GM12878 (cell line): ENCODE results near the gene GET3. TPM values are rescaled to one million over a fixed set of nuclear protein-coding genes. Genes with fewer than 3 reads are reported as not detected.

Experiments used
- ASH2L ChIP-seq: fragments of 300-600, 200-600 bp; sonication (generic); IDR thresholded peaks from 2 replicates; pipeline ENCODE4 v1.6.1; 2017; ENCODE audit warnings: low read depth, mild to moderate bottlenecking, borderline replicate concordance
- DPF2 ChIP-seq: fragments of 450-650 bp; IDR thresholded peaks from 2 replicates; pipeline ENCODE4 v1.6.1; 2017; ENCODE audit warnings: mild to moderate bottlenecking
- EED ChIP-seq: sonication (generic); IDR thresholded peaks from 2 replicates; pipeline ENCODE4 v1.6.1; 2016; ENCODE audit warnings: antibody characterized with exemption, low read depth
- ESRRA ChIP-seq: IDR thresholded peaks from 2 replicates; pipeline ENCODE4 v1.6.1; 2012; ENCODE audit warnings: mild to moderate bottlenecking, low read length, improper control_type of control experiment
- IKZF1 ChIP-seq: fragments of 450-650 bp; conservative IDR thresholded peaks from 2 replicates; pipeline ENCODE4 v1.6.1; 2017; ENCODE audit warnings: antibody characterized with exemption, mild to moderate bottlenecking
- IKZF2 ChIP-seq, 2 experiments: fragments of 450-650 bp; IDR thresholded peaks; 2 replicates each; pipeline ENCODE4 v1.6.1; 2017; ENCODE audit warnings: mild to moderate bottlenecking in 2 of 2, moderate library complexity in 2 of 2
- LARP7 ChIP-seq: fragments of 450-650 bp; IDR thresholded peaks from 2 replicates; pipeline ENCODE4 v1.6.1; 2017; ENCODE audit warnings: mild to moderate bottlenecking
- NR2F1 ChIP-seq: fragments of 450-650 bp; conservative IDR thresholded peaks from 2 replicates; pipeline ENCODE4 v1.6.1; 2017; ENCODE audit warnings: mild to moderate bottlenecking
- TAF1 ChIP-seq: IDR thresholded peaks from 2 replicates; pipeline ENCODE4 v1.6.1; 2011; ENCODE audit warnings: mild to moderate bottlenecking, low read depth, low read length, borderline replicate concordance
- TCF12 ChIP-seq: IDR thresholded peaks from 2 replicates; pipeline ENCODE4 v1.6.1; 2011; ENCODE audit warnings: low read depth, mild to moderate bottlenecking, low read length
- YY1 ChIP-seq: IDR thresholded peaks from 2 replicates; pipeline ENCODE4 v1.6.1; 2011; ENCODE audit warnings: low read depth, mild to moderate bottlenecking, low read length
- polyA plus RNA-seq, 11 experiments: library from polyadenylated mRNA; depleted of rRNA in 4 of 11; unstranded in 6 of 11; stranded (reverse) in 5 of 11; fragments of >200 nt; fragmentation: Nextera tagmentation in 4 of 11; fragmentation: Illumina TruSeq in 1 of 11; extraction: Ambion mirVana in 4 of 11; extraction: Trizol in 1 of 11; gene quantifications; 1 replicate in 1 of 11; 2 replicates in 10 of 11; pipeline versions ENCODE4 v1.2.1 to v1.2.3, GENCODE V29; 2011 to 2016; ENCODE audit warnings: inconsistent platforms in 2 of 11, missing spikeins in 2 of 11, low read depth in 1 of 11
- total RNA-seq, 4 experiments: library from RNA; depleted of rRNA in 3 of 4; stranded (reverse); fragments of >200 nt in 3 of 4; fragmentation: Illumina TruSeq in 1 of 4; extraction: Trizol in 1 of 4; gene quantifications; 2 replicates each; pipeline versions ENCODE4 v1.2.1 to v1.2.3, GENCODE V29; 2013 to 2021
- TF ChIP-seq, protein P1 (sequence below): fragments of 450-650 bp; IDR thresholded peaks from 2 replicates; pipeline ENCODE4 v1.6.1; 2017; ENCODE audit warnings: mild to moderate bottlenecking, moderate library complexity
- TF ChIP-seq, protein P2 (sequence below): fragments of 450-650 bp; IDR thresholded peaks from 2 replicates; pipeline ENCODE4 v1.6.1; 2017; ENCODE audit warnings: mild to moderate bottlenecking
- TF ChIP-seq, protein P3 (sequence below): IDR thresholded peaks from 2 replicates; pipeline ENCODE4 v1.6.1; 2012; ENCODE audit warnings: low read depth, low read length, improper control_type of control experiment
- TF ChIP-seq, protein P4 (sequence below): fragments of 450-650 bp; IDR thresholded peaks from 2 replicates; pipeline ENCODE4 v1.6.1; 2018; ENCODE audit warnings: mild to moderate bottlenecking, low read depth, moderate library complexity; ENCODE audit not compliant: partially characterized antibody
- TF ChIP-seq, protein P5 (sequence below): fragments of 450-650 bp; IDR thresholded peaks from 2 replicates; pipeline ENCODE4 v1.6.1; 2016; ENCODE audit warnings: mild to moderate bottlenecking

The GET3 gene
- total and polyA plus RNA-seq, 10 of the 15 experiments (the other 5 are each of a cell fraction or from before 2014, with no cell fraction given) = 14.5 to 144 (median 97.2) TPM

DNA sequence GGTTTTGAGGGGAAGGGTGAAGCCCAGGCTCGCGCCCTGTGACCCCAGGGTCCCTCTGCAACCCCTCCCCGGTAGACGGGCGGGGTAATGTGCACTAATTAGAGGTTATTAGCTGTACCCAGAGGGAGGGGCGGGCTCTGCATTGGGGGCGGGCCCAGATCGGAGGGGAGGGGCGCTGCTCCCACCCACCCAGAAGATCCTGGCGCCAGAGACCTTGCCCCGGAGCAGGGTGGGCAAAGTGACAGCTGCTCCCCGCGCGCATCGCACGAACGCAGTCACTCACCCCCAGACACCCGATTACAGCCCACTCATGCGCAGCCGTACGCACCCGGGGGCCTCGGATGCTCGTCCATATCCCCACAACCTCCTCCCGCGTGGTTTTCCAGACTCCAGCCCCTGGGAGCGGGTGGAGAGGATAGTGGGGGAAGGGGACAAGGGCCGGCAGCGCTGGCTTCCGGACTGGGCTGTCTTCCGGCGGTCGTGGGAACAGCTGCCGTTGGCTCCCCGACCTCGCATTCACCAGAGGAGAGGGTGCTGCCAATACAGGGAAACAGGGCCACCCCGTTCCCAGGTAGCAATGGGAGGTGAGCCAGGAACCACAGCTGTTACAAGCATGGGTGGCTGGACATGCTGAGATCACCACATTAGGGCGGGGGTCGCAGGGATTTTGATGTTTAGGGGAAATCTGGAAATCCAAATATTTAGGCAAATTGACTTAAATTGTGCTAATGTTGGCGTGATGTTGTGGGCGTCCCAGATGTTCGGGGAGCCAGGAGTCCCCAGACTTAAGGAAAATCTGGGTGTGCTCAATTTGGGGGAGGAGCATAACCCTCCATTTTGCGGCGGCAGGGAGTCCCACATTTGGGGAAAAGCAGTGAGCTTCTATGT lies 41.0 kb downstream of the GET3 start (continued):
- TF ChIP-seq, protein P1, sequence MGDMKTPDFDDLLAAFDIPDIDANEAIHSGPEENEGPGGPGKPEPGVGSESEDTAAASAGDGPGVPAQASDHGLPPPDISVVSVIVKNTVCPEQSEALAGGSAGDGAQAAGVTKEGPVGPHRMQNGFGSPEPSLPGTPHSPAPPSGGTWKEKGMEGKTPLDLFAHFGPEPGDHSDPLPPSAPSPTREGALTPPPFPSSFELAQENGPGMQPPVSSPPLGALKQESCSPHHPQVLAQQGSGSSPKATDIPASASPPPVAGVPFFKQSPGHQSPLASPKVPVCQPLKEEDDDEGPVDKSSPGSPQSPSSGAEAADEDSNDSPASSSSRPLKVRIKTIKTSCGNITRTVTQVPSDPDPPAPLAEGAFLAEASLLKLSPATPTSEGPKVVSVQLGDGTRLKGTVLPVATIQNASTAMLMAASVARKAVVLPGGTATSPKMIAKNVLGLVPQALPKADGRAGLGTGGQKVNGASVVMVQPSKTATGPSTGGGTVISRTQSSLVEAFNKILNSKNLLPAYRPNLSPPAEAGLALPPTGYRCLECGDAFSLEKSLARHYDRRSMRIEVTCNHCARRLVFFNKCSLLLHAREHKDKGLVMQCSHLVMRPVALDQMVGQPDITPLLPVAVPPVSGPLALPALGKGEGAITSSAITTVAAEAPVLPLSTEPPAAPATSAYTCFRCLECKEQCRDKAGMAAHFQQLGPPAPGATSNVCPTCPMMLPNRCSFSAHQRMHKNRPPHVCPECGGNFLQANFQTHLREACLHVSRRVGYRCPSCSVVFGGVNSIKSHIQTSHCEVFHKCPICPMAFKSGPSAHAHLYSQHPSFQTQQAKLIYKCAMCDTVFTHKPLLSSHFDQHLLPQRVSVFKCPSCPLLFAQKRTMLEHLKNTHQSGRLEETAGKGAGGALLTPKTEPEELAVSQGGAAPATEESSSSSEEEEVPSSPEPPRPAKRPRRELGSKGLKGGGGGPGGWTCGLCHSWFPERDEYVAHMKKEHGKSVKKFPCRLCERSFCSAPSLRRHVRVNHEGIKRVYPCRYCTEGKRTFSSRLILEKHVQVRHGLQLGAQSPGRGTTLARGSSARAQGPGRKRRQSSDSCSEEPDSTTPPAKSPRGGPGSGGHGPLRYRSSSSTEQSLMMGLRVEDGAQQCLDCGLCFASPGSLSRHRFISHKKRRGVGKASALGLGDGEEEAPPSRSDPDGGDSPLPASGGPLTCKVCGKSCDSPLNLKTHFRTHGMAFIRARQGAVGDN = peak; percentile 77
- TF ChIP-seq ESRRA = 0 out of 2 replicates have a peak, but pooled peaks have one; percentile 34
- TF ChIP-seq EED = peak; percentile 90
- no peak for TF ChIP-seq NR2F1
- peak; percentile 25; the same call in 1 of the 2 replicates for TF ChIP-seq TAF1
- TF ChIP-seq, protein P2, sequence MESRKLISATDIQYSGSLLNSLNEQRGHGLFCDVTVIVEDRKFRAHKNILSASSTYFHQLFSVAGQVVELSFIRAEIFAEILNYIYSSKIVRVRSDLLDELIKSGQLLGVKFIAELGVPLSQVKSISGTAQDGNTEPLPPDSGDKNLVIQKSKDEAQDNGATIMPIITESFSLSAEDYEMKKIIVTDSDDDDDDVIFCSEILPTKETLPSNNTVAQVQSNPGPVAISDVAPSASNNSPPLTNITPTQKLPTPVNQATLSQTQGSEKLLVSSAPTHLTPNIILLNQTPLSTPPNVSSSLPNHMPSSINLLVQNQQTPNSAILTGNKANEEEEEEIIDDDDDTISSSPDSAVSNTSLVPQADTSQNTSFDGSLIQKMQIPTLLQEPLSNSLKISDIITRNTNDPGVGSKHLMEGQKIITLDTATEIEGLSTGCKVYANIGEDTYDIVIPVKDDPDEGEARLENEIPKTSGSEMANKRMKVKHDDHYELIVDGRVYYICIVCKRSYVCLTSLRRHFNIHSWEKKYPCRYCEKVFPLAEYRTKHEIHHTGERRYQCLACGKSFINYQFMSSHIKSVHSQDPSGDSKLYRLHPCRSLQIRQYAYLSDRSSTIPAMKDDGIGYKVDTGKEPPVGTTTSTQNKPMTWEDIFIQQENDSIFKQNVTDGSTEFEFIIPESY = no peak
- 0 out of 2 replicates have a peak, but pooled peaks have one; percentile 46 for TF ChIP-seq LARP7
- TF ChIP-seq TCF12 = peak; percentile 51; the same call in 1 of the 2 replicates
- peak; percentile 92 for TF ChIP-seq YY1
- peak; percentile 87 to 90 for TF ChIP-seq IKZF2 (IDR thresholded peaks at IDR 0.05)
- TF ChIP-seq, protein P3, sequence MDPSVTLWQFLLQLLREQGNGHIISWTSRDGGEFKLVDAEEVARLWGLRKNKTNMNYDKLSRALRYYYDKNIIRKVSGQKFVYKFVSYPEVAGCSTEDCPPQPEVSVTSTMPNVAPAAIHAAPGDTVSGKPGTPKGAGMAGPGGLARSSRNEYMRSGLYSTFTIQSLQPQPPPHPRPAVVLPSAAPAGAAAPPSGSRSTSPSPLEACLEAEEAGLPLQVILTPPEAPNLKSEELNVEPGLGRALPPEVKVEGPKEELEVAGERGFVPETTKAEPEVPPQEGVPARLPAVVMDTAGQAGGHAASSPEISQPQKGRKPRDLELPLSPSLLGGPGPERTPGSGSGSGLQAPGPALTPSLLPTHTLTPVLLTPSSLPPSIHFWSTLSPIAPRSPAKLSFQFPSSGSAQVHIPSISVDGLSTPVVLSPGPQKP = peak; percentile 64; the same call in 1 of the 2 replicates
- TF ChIP-seq, protein P4, sequence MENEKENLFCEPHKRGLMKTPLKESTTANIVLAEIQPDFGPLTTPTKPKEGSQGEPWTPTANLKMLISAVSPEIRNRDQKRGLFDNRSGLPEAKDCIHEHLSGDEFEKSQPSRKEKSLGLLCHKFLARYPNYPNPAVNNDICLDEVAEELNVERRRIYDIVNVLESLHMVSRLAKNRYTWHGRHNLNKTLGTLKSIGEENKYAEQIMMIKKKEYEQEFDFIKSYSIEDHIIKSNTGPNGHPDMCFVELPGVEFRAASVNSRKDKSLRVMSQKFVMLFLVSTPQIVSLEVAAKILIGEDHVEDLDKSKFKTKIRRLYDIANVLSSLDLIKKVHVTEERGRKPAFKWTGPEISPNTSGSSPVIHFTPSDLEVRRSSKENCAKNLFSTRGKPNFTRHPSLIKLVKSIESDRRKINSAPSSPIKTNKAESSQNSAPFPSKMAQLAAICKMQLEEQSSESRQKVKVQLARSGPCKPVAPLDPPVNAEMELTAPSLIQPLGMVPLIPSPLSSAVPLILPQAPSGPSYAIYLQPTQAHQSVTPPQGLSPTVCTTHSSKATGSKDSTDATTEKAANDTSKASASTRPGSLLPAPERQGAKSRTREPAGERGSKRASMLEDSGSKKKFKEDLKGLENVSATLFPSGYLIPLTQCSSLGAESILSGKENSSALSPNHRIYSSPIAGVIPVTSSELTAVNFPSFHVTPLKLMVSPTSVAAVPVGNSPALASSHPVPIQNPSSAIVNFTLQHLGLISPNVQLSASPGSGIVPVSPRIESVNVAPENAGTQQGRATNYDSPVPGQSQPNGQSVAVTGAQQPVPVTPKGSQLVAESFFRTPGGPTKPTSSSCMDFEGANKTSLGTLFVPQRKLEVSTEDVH = no peak
- TF ChIP-seq DPF2 = 0 out of 2 replicates have a peak, but pooled peaks have one; percentile 40
- TF ChIP-seq IKZF1 = peak; percentile 95
- TF ChIP-seq, protein P5, sequence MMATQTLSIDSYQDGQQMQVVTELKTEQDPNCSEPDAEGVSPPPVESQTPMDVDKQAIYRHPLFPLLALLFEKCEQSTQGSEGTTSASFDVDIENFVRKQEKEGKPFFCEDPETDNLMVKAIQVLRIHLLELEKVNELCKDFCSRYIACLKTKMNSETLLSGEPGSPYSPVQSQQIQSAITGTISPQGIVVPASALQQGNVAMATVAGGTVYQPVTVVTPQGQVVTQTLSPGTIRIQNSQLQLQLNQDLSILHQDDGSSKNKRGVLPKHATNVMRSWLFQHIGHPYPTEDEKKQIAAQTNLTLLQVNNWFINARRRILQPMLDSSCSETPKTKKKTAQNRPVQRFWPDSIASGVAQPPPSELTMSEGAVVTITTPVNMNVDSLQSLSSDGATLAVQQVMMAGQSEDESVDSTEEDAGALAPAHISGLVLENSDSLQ = peak; percentile 75
- TF ChIP-seq ASH2L = no peak
